GM18511 (cell line): ENCODE results near the gene EFS.
"Not testable (repeated sequence)": the region's sequence is repeated elsewhere in the genome, so short reads cannot be mapped to it uniquely, and the experiment has no call there.

Experiments
- ATAC-seq: cut with Tn5 transposase; IDR thresholded peaks from one replicate; pipeline ENCODE4 v1.9.1; 2021; ENCODE audit warnings: mild to moderate bottlenecking, moderate library complexity; ENCODE audit not compliant: unreplicated experiment

Gene EFS

GRCh38 chr14:23399591-23399990 lies 34.6 kb upstream of the EFS start:
- ATAC-seq = no peak

GRCh38 chr14:23399136-23399535 lies 34.2 kb upstream of the EFS start:
- no peak for ATAC-seq

- no peak for ATAC-seq
These were observed 33.4 kb upstream of the EFS start for GRCh38 chr14:23398348-23398747.

GRCh38 chr14:23396781-23397407 lies 31.9 kb upstream of the EFS start:
- no peak for ATAC-seq

- ATAC-seq = no peak
These were observed 31.2 kb upstream of the EFS start for GRCh38 chr14:23396126-23396525.

- no peak for ATAC-seq
These were observed 27.6 kb upstream of the EFS start for GRCh38 chr14:23392613-23393012.

- ATAC-seq = not testable (repeated sequence)
These were observed 24.9 kb upstream of the EFS start for GRCh38 chr14:23389871-23390270.

GRCh38 chr14:23389396-23389795 lies 24.4 kb upstream of the EFS start:
- no peak for ATAC-seq

- ATAC-seq = no peak
These were observed 24.0 kb upstream of the EFS start for GRCh38 chr14:23388996-23389395.

GRCh38 chr14:23387916-23388882 lies 23.2 kb upstream of the EFS start:
- ATAC-seq = no peak

- no peak for ATAC-seq
These were observed 22.0 kb upstream of the EFS start for GRCh38 chr14:23386999-23387398.

- not testable (repeated sequence) for ATAC-seq
These were observed 21.3 kb upstream of the EFS start for GRCh38 chr14:23386266-23386657.

GRCh38 chr14:23385642-23386265 lies 20.8 kb upstream of the EFS start:
- ATAC-seq = no peak

- ATAC-seq = no peak
These were observed 20.3 kb upstream of the EFS start for GRCh38 chr14:23385244-23385641.

GRCh38 chr14:23384364-23385080 lies 19.6 kb upstream of the EFS start:
- ATAC-seq = no peak

- no peak for ATAC-seq
These were observed 17.9 kb upstream of the EFS start for GRCh38 chr14:23382731-23383440.

GRCh38 chr14:23382276-23382675 lies 17.3 kb upstream of the EFS start:
- ATAC-seq = no peak

- ATAC-seq = no peak
These were observed 16.9 kb upstream of the EFS start for GRCh38 chr14:23381871-23382270.

GRCh38 chr14:23380976-23381375 lies 16.0 kb upstream of the EFS start:
- no peak for ATAC-seq

- no peak for ATAC-seq
These were observed 15.4 kb upstream of the EFS start for GRCh38 chr14:23380197-23380914.
